GM13976 (cell line): ENCODE measurements around the gene HELZ.

ENCODE experiments used
- DNase-seq: peaks from one replicate; pipeline ENCODE4 v3.0.0; 2012; ENCODE audit warnings: low spot score
- in situ Hi-C: fragments of 300-500 bp; cut with MboI; formaldehyde crosslinking; loops from one replicate; pipeline ENCODE4 v1.12.0; 2022; ENCODE audit warnings: low sequenced_read_pairs, mixed read lengths, inconsistent platforms; ENCODE audit not compliant: unreplicated experiment
- TF ChIP-seq, protein P1 (sequence below): IDR thresholded peaks from 2 replicates; pipeline ENCODE4 v1.5.1; 2012; ENCODE audit warnings: borderline replicate concordance, mild to moderate bottlenecking; ENCODE audit not compliant: insufficient read depth; ENCODE audit errors: extremely low read depth, missing control alignments, control extremely low read depth

HELZ gene

DNA sequence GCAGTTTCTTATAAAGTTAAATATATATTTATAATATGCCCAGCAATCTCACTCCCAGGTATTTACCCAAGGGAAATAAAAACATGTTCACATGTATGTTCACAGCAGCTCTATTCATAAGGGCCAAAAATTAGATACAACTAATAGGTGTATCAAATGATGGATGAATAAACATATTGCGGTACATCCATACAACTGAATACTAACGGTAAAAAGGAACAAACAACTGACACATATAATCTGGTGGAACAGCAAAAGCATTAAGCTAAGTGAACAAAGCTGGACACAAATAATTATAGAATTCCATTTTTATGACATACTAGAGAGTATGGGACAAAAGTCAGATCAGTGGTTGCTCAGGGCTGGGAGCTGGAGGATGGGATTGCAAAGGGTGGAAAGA, 125.9 kb downstream of the HELZ start:
- DNase-seq, result no peak
- in situ Hi-C loops, result no loop called here
- TF ChIP-seq, protein P1, sequence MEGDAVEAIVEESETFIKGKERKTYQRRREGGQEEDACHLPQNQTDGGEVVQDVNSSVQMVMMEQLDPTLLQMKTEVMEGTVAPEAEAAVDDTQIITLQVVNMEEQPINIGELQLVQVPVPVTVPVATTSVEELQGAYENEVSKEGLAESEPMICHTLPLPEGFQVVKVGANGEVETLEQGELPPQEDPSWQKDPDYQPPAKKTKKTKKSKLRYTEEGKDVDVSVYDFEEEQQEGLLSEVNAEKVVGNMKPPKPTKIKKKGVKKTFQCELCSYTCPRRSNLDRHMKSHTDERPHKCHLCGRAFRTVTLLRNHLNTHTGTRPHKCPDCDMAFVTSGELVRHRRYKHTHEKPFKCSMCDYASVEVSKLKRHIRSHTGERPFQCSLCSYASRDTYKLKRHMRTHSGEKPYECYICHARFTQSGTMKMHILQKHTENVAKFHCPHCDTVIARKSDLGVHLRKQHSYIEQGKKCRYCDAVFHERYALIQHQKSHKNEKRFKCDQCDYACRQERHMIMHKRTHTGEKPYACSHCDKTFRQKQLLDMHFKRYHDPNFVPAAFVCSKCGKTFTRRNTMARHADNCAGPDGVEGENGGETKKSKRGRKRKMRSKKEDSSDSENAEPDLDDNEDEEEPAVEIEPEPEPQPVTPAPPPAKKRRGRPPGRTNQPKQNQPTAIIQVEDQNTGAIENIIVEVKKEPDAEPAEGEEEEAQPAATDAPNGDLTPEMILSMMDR, result no peak

DNA sequence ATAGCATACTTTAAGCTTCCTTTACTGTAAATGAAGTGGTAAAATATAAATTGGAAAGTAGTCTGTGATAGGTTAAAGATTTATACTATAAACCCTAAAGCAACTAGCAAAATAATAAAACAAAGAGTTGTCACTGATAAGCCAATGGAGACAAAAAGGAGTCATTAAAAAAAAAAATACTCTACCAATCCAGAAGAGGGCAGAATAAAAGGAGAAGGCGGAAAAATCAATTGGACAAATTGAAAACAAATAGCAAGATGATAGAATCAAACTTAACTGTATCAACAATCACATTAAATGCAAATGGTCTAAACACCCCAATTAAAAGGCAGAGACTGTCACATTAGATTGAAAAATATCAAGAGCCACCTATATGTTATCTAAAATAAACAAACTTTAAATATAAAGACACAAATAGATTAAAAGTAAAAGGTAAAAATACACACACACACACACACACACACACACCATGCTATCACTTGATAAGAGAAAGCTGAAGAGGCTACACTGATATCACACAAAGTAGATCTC, 128.9 kb downstream of the HELZ start:
- no peak for DNase-seq
- in situ Hi-C loops, result no loop called here
- TF ChIP-seq, protein P1, result no peak

DNA sequence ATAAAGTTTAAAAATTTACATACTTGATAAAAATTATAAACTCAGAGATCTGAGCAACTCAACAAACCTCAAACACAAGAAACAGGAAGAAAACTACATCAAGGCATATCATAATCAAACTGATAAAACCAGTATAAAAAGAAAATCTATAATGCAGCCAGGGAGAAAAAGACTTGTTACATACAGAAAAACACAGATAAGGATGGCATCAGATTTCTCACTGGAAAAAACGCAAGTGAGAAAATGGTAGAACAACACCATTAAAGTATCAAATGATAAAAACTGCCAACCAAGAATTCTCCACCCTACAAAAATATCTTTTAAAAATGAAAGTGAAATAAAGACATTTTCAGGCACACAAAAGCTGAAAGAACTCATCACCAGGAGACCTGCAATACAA, 129.6 kb downstream of the HELZ start:
- in situ Hi-C loops, result no loop called here
- no peak for DNase-seq
- TF ChIP-seq, protein P1, result no peak

DNA sequence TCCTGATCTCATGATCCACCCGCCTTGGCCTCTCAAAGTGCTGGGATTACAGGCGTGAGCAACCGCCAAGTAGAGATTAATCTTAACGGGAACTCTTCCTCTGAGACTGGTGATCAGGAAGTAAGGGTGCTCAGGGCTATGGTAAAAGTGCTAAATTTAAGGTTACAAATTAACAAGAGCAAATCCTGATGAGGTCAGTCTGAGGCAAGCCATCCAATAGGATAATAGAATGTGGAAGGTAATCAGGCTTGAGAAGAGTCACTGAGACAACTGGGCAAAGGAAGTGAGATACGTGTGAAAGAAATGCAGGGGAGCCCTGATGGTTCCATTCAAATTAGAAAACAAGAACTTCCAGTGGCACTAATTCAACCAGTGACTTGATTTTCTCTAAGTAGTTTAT, 131.5 kb downstream of the HELZ start:
- TF ChIP-seq, protein P1, result no peak
- in situ Hi-C loops, result no loop called here
- DNase-seq, result no peak

DNA sequence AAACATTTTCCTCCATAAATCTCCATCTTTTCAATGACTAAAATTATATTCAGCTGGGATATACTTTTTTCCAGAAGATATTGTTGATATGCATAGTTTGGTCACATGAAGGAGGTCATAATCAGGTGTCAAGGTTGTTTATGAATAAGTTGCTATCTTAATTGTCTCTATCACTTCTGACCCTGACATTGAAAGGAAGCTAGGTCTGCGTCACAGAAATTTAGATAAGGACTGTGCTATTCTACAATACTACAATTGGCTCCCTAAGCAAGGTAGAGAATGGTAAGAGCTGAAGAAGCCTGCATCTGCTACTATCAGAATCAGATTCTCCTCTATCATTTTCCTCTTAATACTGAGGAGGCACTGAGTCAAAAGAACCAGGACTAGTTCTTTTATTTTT, 133.2 kb downstream of the HELZ start:
- in situ Hi-C loops, result no loop called here
- DNase-seq, result no peak
- TF ChIP-seq, protein P1, result no peak

DNA sequence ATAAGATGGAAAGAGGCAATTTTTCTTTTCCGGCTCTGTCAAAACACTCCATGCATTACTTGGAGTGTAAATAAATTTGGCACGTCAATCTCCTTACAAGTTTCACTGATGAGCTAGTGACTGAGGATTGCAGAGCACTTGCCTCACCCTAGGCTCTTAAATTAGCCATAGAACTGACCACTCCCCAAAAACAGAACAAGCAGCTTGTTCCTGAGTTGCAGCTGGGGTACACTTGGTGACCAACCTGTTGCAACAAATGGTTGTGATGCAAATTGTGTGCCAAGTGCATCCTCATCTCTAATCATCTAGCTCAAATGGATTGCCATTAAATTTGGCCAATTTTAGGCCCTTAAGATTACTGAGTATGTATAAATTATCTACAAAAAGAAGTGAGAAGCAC, 133.7 kb downstream of the HELZ start:
- in situ Hi-C loops, result no loop called here
- DNase-seq, result no peak
- TF ChIP-seq, protein P1, result no peak

DNA sequence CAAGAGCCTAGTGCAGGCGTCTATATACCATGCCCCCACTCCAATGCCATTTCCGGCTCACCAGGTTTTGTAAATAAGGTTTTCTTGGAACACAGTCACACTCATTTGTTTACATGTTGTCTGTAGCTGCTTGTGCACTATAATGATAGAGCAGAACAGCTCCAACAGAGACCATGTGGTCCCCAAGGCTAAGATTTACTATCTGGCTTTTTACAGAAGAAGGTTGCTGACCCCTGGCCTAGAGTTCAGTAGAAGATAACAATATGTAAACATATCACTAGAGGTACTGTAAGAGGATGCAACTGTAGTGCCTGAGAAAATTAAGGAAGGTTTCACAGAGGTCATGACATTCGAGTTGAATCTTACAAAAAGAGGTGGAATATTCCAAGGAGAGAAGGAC, 134.4 kb downstream of the HELZ start:
- TF ChIP-seq, protein P1, result no peak
- in situ Hi-C loops, result no loop called here
- no peak for DNase-seq
